Measurements from ENCODE around the gene GRN.

GRN gene

DNA sequence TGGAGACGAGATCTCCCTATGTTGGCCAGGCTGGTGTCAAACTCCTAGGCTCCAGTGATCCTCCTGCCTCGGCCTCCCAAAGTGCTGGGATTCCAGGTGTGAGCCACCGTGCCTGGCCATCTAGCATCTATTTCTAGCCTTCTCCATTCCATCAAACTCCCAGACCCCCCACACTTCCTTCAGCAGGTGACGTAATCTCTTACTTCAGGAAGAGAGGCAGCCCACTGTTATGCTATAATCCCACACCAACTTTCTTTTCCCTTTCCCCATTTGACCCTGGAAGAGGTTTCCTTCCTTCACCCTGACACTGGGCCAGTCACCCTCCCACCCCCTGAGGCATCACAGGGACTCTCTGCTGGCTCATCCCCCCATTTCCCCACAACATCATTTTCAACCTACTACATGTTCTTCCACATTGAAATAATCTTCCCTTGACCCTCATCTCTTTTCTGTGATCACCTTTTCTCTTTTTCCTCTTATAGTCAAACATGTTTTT lies 36.8 kb downstream of the GRN start:
- Histone ChIP-seq H3K9ac (no peak overlapping the region), H3K27ac (no peak overlapping the region), H3K36me3 (ENCODE audit: insufficient read depth) (no peaks in the 10 kb centered on the region), H2AFZ (ENCODE audit: low read depth) (no peak overlapping the region), H3K79me2 (ENCODE audit: insufficient read depth, low read depth) (no peaks in the 10 kb centered on the region), H3K27me3 (ENCODE audit: insufficient read depth, low read depth) (peaks cover 46% of the 10 kb centered on the region; the same call in 1 of the 2 replicates), H3K4me1 (ENCODE audit: low read depth, poor library complexity, severe bottlenecking) (peaks cover 6% of the 10 kb centered on the region), H3K4me2 (no peak overlapping the region), H4K20me1 (ENCODE audit: insufficient read depth) (no peaks in the 10 kb centered on the region), H3K4me3 (IDR thresholded peaks at IDR 0.05; ENCODE audit: insufficient read depth, low read depth, low read length) (no peak overlapping the region)
- TF ChIP-seq, protein P1, sequence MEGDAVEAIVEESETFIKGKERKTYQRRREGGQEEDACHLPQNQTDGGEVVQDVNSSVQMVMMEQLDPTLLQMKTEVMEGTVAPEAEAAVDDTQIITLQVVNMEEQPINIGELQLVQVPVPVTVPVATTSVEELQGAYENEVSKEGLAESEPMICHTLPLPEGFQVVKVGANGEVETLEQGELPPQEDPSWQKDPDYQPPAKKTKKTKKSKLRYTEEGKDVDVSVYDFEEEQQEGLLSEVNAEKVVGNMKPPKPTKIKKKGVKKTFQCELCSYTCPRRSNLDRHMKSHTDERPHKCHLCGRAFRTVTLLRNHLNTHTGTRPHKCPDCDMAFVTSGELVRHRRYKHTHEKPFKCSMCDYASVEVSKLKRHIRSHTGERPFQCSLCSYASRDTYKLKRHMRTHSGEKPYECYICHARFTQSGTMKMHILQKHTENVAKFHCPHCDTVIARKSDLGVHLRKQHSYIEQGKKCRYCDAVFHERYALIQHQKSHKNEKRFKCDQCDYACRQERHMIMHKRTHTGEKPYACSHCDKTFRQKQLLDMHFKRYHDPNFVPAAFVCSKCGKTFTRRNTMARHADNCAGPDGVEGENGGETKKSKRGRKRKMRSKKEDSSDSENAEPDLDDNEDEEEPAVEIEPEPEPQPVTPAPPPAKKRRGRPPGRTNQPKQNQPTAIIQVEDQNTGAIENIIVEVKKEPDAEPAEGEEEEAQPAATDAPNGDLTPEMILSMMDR (conservative IDR thresholded peaks at IDR 0.05; ENCODE audit: low read depth, low read length) = no peak

DNA sequence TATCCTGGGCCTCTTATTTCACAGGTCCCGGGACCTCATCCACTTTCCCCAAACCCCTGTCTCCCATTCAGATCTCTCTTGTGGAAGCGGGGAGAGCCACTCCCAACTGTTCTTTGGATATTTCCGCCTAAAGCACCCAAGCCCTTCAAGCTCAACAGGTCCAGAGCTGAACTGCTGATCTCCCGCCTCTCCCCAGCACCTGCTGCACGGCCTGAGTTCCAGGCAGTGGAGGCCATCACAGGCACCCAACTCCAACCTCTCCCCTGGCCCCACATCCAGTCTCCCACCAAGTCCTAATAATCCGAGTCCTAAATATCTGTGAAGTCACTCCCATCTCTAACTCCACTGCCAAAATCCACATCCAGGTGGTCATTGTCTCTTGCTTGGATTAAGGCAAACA lies 37.8 kb downstream of the GRN start:
- no peaks in the 10 kb centered on the region for H4K20me1 ChIP-seq (ENCODE audit: insufficient read depth)
- H3K27me3 ChIP-seq (ENCODE audit: insufficient read depth, low read depth) = peaks cover 46% of the 10 kb centered on the region; the same call in 1 of the 2 replicates
- H3K9ac ChIP-seq = no peak overlapping the region
- no peak overlapping the region for H3K4me3 ChIP-seq (IDR thresholded peaks at IDR 0.05; ENCODE audit: insufficient read depth, low read depth, low read length)
- H3K4me2 ChIP-seq = no peak overlapping the region
- H3K79me2 ChIP-seq (ENCODE audit: insufficient read depth, low read depth) = no peaks in the 10 kb centered on the region
- no peak overlapping the region for H2AFZ ChIP-seq (ENCODE audit: low read depth)
- peaks cover 6% of the 10 kb centered on the region for H3K4me1 ChIP-seq (ENCODE audit: low read depth, poor library complexity, severe bottlenecking)
- H3K36me3 ChIP-seq (ENCODE audit: insufficient read depth) = no peaks in the 10 kb centered on the region
- H3K27ac ChIP-seq = no peak overlapping the region
- TF ChIP-seq, protein P1 (conservative IDR thresholded peaks at IDR 0.05; ENCODE audit: low read depth, low read length) = no peak

DNA sequence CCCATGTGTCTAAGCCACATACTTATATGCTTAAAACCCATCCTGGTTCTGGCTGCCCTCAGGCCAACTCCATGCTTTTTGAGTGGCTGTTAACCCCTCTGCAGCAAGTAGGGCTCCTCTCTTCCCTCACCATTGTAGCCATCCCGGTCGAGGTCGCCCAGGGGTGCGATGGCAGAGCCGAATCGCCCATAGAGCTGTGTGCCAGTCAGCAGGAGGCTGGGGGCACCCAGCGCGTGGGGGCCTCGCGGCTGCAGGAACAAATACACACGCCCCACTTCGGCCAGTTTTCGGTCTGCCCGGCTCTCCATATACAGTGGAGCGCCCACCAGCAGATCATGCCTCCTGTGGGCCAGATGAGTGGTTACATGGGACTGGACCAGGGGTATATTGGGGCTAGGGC lies 38.3 kb downstream of the GRN start:
- no peak overlapping the region for H3K4me3 ChIP-seq (IDR thresholded peaks at IDR 0.05; ENCODE audit: insufficient read depth, low read depth, low read length)
- H4K20me1 ChIP-seq (ENCODE audit: insufficient read depth) = no peaks in the 10 kb centered on the region
- H3K27ac ChIP-seq = no peak overlapping the region
- H3K27me3 ChIP-seq (ENCODE audit: insufficient read depth, low read depth) = peaks cover 43% of the 10 kb centered on the region; the same call in 1 of the 2 replicates
- H3K79me2 ChIP-seq (ENCODE audit: insufficient read depth, low read depth) = no peaks in the 10 kb centered on the region
- no peak overlapping the region for H3K9ac ChIP-seq
- H3K36me3 ChIP-seq (ENCODE audit: insufficient read depth) = no peaks in the 10 kb centered on the region
- TF ChIP-seq, protein P1 (conservative IDR thresholded peaks at IDR 0.05; ENCODE audit: low read depth, low read length) = no peak
- peaks cover 6% of the 10 kb centered on the region for H3K4me1 ChIP-seq (ENCODE audit: low read depth, poor library complexity, severe bottlenecking)
- no peak overlapping the region for H2AFZ ChIP-seq (ENCODE audit: low read depth)
- no peak overlapping the region for H3K4me2 ChIP-seq

DNA sequence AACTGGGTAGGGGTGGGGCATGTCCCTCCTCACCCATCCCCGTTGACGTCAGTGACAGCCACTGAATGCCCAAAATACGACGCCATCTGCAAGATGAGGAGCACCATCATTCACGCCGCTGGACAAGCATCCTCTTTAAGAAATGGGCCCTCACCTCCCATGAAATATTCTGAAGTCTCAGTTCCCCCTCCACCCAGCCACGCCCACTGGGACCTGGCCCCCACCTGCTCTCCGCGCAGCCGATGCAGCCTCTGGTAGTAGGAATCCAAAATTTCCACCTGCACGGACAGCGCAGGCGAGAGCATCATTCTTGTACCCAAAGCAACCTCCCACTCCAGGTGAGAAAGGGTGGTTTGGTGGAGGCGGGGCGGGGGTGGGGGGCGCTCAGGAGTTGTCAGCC lies 38.8 kb downstream of the GRN start:
- H3K27ac ChIP-seq = no peak overlapping the region
- no peaks in the 10 kb centered on the region for H4K20me1 ChIP-seq (ENCODE audit: insufficient read depth)
- no peak overlapping the region for H2AFZ ChIP-seq (ENCODE audit: low read depth)
- H3K27me3 ChIP-seq (ENCODE audit: insufficient read depth, low read depth) = peaks cover 43% of the 10 kb centered on the region; the same call in 1 of the 2 replicates
- H3K4me1 ChIP-seq (ENCODE audit: low read depth, poor library complexity, severe bottlenecking) = peaks cover 6% of the 10 kb centered on the region
- H3K36me3 ChIP-seq (ENCODE audit: insufficient read depth) = no peaks in the 10 kb centered on the region
- H3K9ac ChIP-seq = no peak overlapping the region
- H3K4me3 ChIP-seq (IDR thresholded peaks at IDR 0.05; ENCODE audit: insufficient read depth, low read depth, low read length) = no peak overlapping the region
- H3K79me2 ChIP-seq (ENCODE audit: insufficient read depth, low read depth) = no peaks in the 10 kb centered on the region
- H3K4me2 ChIP-seq = no peak overlapping the region
- TF ChIP-seq, protein P1 (conservative IDR thresholded peaks at IDR 0.05; ENCODE audit: low read depth, low read length) = no peak
